H9 (cell line): Measurements from ENCODE around the gene CD1C. TPM values are rescaled to one million over a fixed set of nuclear protein-coding genes. Genes with fewer than 3 reads are reported as not detected.

Source experiments
- DNase-seq: peaks from one replicate; pipeline ENCODE4 v3.0.0-alpha.2; 2017
- H2AFZ ChIP-seq: one replicate; pipeline ENCODE4 v1.6.1; 2013; ENCODE audit warnings: mild to moderate bottlenecking, low read length, control low read depth, moderate library complexity
- H2AK5ac ChIP-seq: 2 replicates; pipeline ENCODE4 v1.6.1; 2013; ENCODE audit warnings: low read length, control low read depth, mixed read lengths; ENCODE audit not compliant: insufficient read length
- H2BK120ac ChIP-seq: one replicate; pipeline ENCODE4 v1.6.1; 2013; ENCODE audit warnings: low read depth, mild to moderate bottlenecking, low read length, control low read depth, inconsistent platforms; ENCODE audit not compliant: poor library complexity, severe bottlenecking
- H2BK12ac ChIP-seq: 2 replicates; pipeline ENCODE4 v1.6.1; 2013; ENCODE audit warnings: low read length, control low read depth, mixed read lengths, low read depth; ENCODE audit not compliant: insufficient read length
- H2BK15ac ChIP-seq: 2 replicates; pipeline ENCODE4 v1.6.1; 2013; ENCODE audit warnings: low read depth, low read length, control low read depth
- H2BK20ac ChIP-seq: one replicate; pipeline ENCODE4 v1.6.1; 2013; ENCODE audit warnings: low read depth, mild to moderate bottlenecking, low read length, control low read depth, inconsistent platforms; ENCODE audit not compliant: poor library complexity, severe bottlenecking
- H2BK5ac ChIP-seq: 2 replicates; pipeline ENCODE4 v1.6.1; 2013; ENCODE audit warnings: low read length, control low read depth, mixed read lengths; ENCODE audit not compliant: insufficient read length
- H3K14ac ChIP-seq: 2 replicates; pipeline ENCODE4 v1.6.1; 2013; ENCODE audit warnings: low read length, control low read depth; ENCODE audit not compliant: insufficient read depth
- H3K18ac ChIP-seq: 2 replicates; pipeline ENCODE4 v1.6.1; 2013; ENCODE audit warnings: low read depth, mild to moderate bottlenecking, mixed read lengths, low read length, control low read depth; ENCODE audit not compliant: insufficient read length
- H3K23ac ChIP-seq: 2 replicates; pipeline ENCODE4 v1.6.1; 2013; ENCODE audit warnings: low read length, control low read depth, mixed read lengths, low read depth; ENCODE audit not compliant: insufficient read length
- H3K23me2 ChIP-seq: 2 replicates; pipeline ENCODE4 v1.6.1; 2013; ENCODE audit warnings: low read depth, mild to moderate bottlenecking, mixed read lengths, low read length, control low read depth; ENCODE audit not compliant: insufficient read length, poor library complexity, severe bottlenecking
- H3K27ac ChIP-seq: 2 replicates; pipeline ENCODE4 v1.5.1; 2013; ENCODE audit warnings: low read length, control low read depth, mixed read lengths, low read depth; ENCODE audit not compliant: insufficient read length
- H3K27me3 ChIP-seq: 2 replicates; pipeline ENCODE4 v1.6.1; 2013; ENCODE audit warnings: low read length, control low read depth, inconsistent platforms; ENCODE audit not compliant: insufficient read depth
- H3K4ac ChIP-seq: 2 replicates; pipeline ENCODE4 v1.6.1; 2013; ENCODE audit warnings: low read depth, mild to moderate bottlenecking, control low read depth, inconsistent platforms, low read length, moderate library complexity
- H3K4me1 ChIP-seq: 2 replicates; pipeline ENCODE4 v1.6.1; 2013; ENCODE audit warnings: low read length, control low read depth, inconsistent platforms; ENCODE audit not compliant: insufficient read depth
- H3K4me2 ChIP-seq: 2 replicates; pipeline ENCODE4 v1.6.1; 2013; ENCODE audit warnings: low read length, control low read depth, mixed read lengths; ENCODE audit not compliant: insufficient read length, insufficient read depth
- H3K56ac ChIP-seq: 2 replicates; pipeline ENCODE4 v1.6.1; 2013; ENCODE audit warnings: low read depth, mild to moderate bottlenecking, mixed read lengths, low read length, control low read depth; ENCODE audit not compliant: insufficient read length
- H3K79me1 ChIP-seq: 2 replicates; pipeline ENCODE4 v1.6.1; 2013; ENCODE audit warnings: low read depth, mild to moderate bottlenecking, moderate library complexity, low read length, control low read depth, inconsistent platforms; ENCODE audit not compliant: insufficient read depth, poor library complexity, severe bottlenecking
- H3K79me2 ChIP-seq: 2 replicates; pipeline ENCODE4 v1.6.1; 2013; ENCODE audit warnings: low read length, control low read depth, inconsistent platforms; ENCODE audit not compliant: insufficient read depth
- H3K9ac ChIP-seq: 2 replicates; pipeline ENCODE4 v1.6.1; 2013; ENCODE audit warnings: low read length, control low read depth, mixed read lengths; ENCODE audit not compliant: insufficient read length; ENCODE audit errors: extremely low read depth
- H3K9me3 ChIP-seq: one replicate; pipeline ENCODE4 v1.6.1; 2013; ENCODE audit warnings: low read depth, low read length, inconsistent platforms; ENCODE audit not compliant: control insufficient read depth
- H3T11ph ChIP-seq: one replicate; pipeline ENCODE4 v1.6.1; 2013; ENCODE audit warnings: mild to moderate bottlenecking, low read length, control low read depth, inconsistent platforms
- H4K20me1 ChIP-seq: one replicate; pipeline ENCODE4 v1.6.1; 2013; ENCODE audit not compliant: control insufficient read depth, insufficient read length, insufficient read depth
- H4K5ac ChIP-seq: 2 replicates; pipeline ENCODE4 v1.6.1; 2013; ENCODE audit warnings: low read depth, mild to moderate bottlenecking, mixed read lengths, low read length, control low read depth; ENCODE audit not compliant: insufficient read length
- H4K8ac ChIP-seq: replicated peaks from 2 replicates; pipeline ENCODE4 v1.6.1; 2013; ENCODE audit warnings: low read length, control low read depth, mixed read lengths, low read depth; ENCODE audit not compliant: insufficient read length
- H4K91ac ChIP-seq: 2 replicates; pipeline ENCODE4 v1.6.1; 2013; ENCODE audit warnings: low read depth, mild to moderate bottlenecking, moderate library complexity, mixed read lengths, low read length, control low read depth; ENCODE audit not compliant: insufficient read length
- H3K27ac Mint-ChIP-seq, 3 experiments: 2 replicates in 2 of 3; 3 replicates in 1 of 3; pipeline ENCODE4 v1.8.0; 2020 to 2021; ENCODE audit warnings: mixed read lengths in 3 of 3, mild to moderate bottlenecking in 1 of 3, moderate library complexity in 1 of 3
- H3K27me3 Mint-ChIP-seq: 2 replicates; pipeline ENCODE4 v1.8.0; 2021; ENCODE audit warnings: low read depth, mild to moderate bottlenecking, moderate library complexity, mixed read lengths
- H3K36me3 Mint-ChIP-seq, 3 experiments: 2 replicates in 2 of 3; 3 replicates in 1 of 3; pipeline ENCODE4 v1.8.0; 2020 to 2021; ENCODE audit warnings: low read depth in 3 of 3, mixed read lengths in 3 of 3; ENCODE audit not compliant: insufficient read depth in 1 of 3
- H3K4me1 Mint-ChIP-seq, 2 experiments: 2 replicates each; pipeline ENCODE4 v1.8.0; 2020; ENCODE audit warnings: mixed read lengths in 2 of 2
- H3K4me3 Mint-ChIP-seq, 2 experiments: 2 replicates in 1 of 2; 3 replicates in 1 of 2; pipeline ENCODE4 v1.8.0; 2020 to 2021; ENCODE audit warnings: mild to moderate bottlenecking in 2 of 2, mixed read lengths in 2 of 2, moderate library complexity in 1 of 2
- H3K9me3 Mint-ChIP-seq, 2 experiments: 2 replicates in 1 of 2; 3 replicates in 1 of 2; pipeline ENCODE4 v1.8.0; 2020; ENCODE audit warnings: mild to moderate bottlenecking in 2 of 2, mixed read lengths in 2 of 2, moderate library complexity in 1 of 2
- WGBS: extraction: QIAGEN DNeasy Blood & Tissue Kit; methylation state at CpG from one replicate; pipeline ENCODE4 v1.1.7; 2013; ENCODE audit warnings: missing lambda C conversion rate, low lambda C conversion rate, mixed read lengths; ENCODE audit not compliant: insufficient read length; ENCODE audit errors: extremely low coverage; 5-methylcytosine and 5-hydroxymethylcytosine counted together
- total RNA-seq: library from RNA; stranded (reverse); gene quantifications from 2 replicates; pipeline ENCODE4 v1.2.1, GENCODE V29; 2021
- TF ChIP-seq, protein P1 (sequence below): fragments of 200-600 bp; sonication (generic); conservative IDR thresholded peaks from 3 replicates; pipeline ENCODE4 v1.8.0; 2021; ENCODE audit warnings: antibody characterized with exemption, mild to moderate bottlenecking

Gene CD1C
- total RNA-seq, 1 experiment from 2014 or later = not detected

DNA sequence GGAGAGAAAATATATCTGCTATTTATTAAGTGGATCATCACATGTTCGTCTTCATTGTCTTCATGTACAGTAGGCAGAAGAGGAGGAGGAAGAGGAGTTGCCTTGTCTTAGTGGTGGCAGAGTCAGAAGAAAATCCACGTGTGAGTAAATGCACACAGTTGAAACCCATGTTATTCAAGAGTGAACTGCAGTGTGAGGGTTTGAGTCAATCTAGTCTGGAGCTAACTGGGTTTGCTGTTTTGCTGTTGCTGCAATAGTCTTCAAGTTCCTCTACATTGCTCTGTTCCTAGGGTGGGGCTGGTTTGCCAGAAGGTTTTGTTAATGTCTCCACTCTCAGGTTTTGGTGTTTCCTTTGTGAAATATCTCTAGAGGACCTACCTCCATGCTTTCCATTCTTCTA lies 38.6 kb upstream of the CD1C start:
- H3K4me3 Mint-ChIP-seq = no peak overlapping the region
- DNase-seq = no peak
- H2BK120ac ChIP-seq = no peak overlapping the region
- no peak overlapping the region for H4K5ac ChIP-seq
- H2AFZ ChIP-seq = no peak overlapping the region
- H3K4me2 ChIP-seq = no peak overlapping the region
- H3K4ac ChIP-seq = no peak overlapping the region
- no peak overlapping the region for H3K56ac ChIP-seq
- H3K27me3 Mint-ChIP-seq = no peaks in the 10 kb centered on the region
- H3K9ac ChIP-seq = no peak overlapping the region
- H3K27me3 ChIP-seq = no peaks in the 10 kb centered on the region
- no peaks in the 10 kb centered on the region for H4K20me1 ChIP-seq
- no peak overlapping the region for H3K27ac Mint-ChIP-seq
- no peaks in the 10 kb centered on the region for H3K9me3 Mint-ChIP-seq
- H2AK5ac ChIP-seq = no peak overlapping the region
- TF ChIP-seq, protein P1, sequence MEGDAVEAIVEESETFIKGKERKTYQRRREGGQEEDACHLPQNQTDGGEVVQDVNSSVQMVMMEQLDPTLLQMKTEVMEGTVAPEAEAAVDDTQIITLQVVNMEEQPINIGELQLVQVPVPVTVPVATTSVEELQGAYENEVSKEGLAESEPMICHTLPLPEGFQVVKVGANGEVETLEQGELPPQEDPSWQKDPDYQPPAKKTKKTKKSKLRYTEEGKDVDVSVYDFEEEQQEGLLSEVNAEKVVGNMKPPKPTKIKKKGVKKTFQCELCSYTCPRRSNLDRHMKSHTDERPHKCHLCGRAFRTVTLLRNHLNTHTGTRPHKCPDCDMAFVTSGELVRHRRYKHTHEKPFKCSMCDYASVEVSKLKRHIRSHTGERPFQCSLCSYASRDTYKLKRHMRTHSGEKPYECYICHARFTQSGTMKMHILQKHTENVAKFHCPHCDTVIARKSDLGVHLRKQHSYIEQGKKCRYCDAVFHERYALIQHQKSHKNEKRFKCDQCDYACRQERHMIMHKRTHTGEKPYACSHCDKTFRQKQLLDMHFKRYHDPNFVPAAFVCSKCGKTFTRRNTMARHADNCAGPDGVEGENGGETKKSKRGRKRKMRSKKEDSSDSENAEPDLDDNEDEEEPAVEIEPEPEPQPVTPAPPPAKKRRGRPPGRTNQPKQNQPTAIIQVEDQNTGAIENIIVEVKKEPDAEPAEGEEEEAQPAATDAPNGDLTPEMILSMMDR = no peak
- no CpG with 5 or more reads among the region's 2 CpGs for WGBS
- no peaks in the 10 kb centered on the region for H3K79me1 ChIP-seq
- H3K9me3 ChIP-seq = no peaks in the 10 kb centered on the region
- H3K36me3 Mint-ChIP-seq = no peaks in the 10 kb centered on the region
- no peak overlapping the region for H4K8ac ChIP-seq
- H3T11ph ChIP-seq = no peak overlapping the region
- no peaks in the 10 kb centered on the region for H3K4me1 Mint-ChIP-seq
- H3K23ac ChIP-seq = no peak overlapping the region
- H3K27ac ChIP-seq = no peak overlapping the region
- H2BK15ac ChIP-seq = no peak overlapping the region
- no peak overlapping the region for H2BK20ac ChIP-seq
- H3K18ac ChIP-seq = no peak overlapping the region
- no peaks in the 10 kb centered on the region for H3K4me1 ChIP-seq
- H2BK12ac ChIP-seq = no peak overlapping the region
- no peaks in the 10 kb centered on the region for H3K79me2 ChIP-seq
- no peaks in the 10 kb centered on the region for H3K23me2 ChIP-seq
- no peak overlapping the region for H4K91ac ChIP-seq
- no peak overlapping the region for H3K14ac ChIP-seq
- H2BK5ac ChIP-seq = no peak overlapping the region
